ENCODE results near the gene PRAC1. TPM values are rescaled to one million over a fixed set of nuclear protein-coding genes. Genes with fewer than 3 reads are reported as not detected.
A peak's percentile ranks its signal among the peaks of the same experiment; 100 is the strongest.

Gene PRAC1
- total RNA-seq, 1 experiment from 2014 or later: not detected

DNA sequence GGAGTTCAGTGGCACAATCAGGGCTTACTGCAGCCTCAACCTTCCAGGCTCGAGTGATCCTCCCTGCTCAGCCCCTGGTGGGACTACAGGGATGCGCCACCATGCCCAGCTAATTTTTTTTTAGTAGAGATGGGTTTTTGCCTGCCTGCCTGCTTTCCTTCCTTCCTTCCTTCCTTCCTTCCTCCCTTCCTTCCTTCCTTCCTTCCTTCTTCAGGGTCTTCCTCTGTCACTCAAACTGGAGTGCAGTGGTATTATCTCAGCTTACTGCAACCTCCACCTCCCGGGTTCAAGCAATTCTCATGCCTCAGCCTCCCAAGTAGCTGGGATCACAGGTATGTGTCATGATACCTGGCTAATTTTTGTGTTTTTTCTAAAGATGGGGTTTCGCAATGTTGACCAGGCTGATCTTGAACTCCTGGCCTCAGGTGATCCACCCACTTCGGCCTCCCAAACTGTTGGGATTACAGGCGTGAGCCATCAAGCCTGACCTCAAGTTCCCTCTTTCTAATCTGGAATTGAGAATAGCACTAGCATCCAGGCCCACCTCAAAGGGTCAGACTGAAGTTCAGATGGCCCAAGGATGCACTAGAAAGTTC is 45.3 kb downstream of the PRAC1 start:
- Mint-ChIP-seq H3K27me3 (ENCODE audit: insufficient read depth, unreplicated experiment) (peaks cover 8% of the 10 kb centered on the region), H3K4me3 (ENCODE audit: unreplicated experiment) (no peak overlapping the region), H3K36me3 (ENCODE audit: insufficient read depth, unreplicated experiment) (no peaks in the 10 kb centered on the region), H3K9me3 (ENCODE audit: unreplicated experiment) (no peaks in the 10 kb centered on the region), H3K4me1 (ENCODE audit: low read depth, unreplicated experiment) (no peaks in the 10 kb centered on the region), H3K27ac (ENCODE audit: unreplicated experiment) (no peak overlapping the region)
- Histone ChIP-seq H3K4me3 (ENCODE audit: low read depth, low read length) (no peak overlapping the region), H3K9me3 (no peaks in the 10 kb centered on the region), H3K36me3 (ENCODE audit: control insufficient read depth, insufficient read depth, low read length) (no peaks in the 10 kb centered on the region), H3K4me1 (no peaks in the 10 kb centered on the region), H3K27me3 (replicated peaks; ENCODE audit: control insufficient read depth, insufficient read depth, low read length) (no peaks in the 10 kb centered on the region)
- TF ChIP-seq, protein P1, sequence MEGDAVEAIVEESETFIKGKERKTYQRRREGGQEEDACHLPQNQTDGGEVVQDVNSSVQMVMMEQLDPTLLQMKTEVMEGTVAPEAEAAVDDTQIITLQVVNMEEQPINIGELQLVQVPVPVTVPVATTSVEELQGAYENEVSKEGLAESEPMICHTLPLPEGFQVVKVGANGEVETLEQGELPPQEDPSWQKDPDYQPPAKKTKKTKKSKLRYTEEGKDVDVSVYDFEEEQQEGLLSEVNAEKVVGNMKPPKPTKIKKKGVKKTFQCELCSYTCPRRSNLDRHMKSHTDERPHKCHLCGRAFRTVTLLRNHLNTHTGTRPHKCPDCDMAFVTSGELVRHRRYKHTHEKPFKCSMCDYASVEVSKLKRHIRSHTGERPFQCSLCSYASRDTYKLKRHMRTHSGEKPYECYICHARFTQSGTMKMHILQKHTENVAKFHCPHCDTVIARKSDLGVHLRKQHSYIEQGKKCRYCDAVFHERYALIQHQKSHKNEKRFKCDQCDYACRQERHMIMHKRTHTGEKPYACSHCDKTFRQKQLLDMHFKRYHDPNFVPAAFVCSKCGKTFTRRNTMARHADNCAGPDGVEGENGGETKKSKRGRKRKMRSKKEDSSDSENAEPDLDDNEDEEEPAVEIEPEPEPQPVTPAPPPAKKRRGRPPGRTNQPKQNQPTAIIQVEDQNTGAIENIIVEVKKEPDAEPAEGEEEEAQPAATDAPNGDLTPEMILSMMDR (IDR thresholded peaks at IDR 0.05; ENCODE audit: insufficient read depth in 1 of 2, low read depth in 1 of 2, low read length in 1 of 2, severe bottlenecking in 1 of 2, unreplicated experiment in 1 of 2): no peak
- POLR2A ChIA-PET: no interaction called here
- intact Hi-C loops (cut with micrococcal nuclease; ENCODE audit: unreplicated experiment): loop anchor here (10.0 kb wide), 1 partner anchor 358 kb away; no protein-coding TSS in a partner anchor
- BruUV-seq (replicated peaks): no TSS peak
- CTCF ChIA-PET: interaction anchor here (0.6 to 4.5 kb wide), 5 partner anchors 16 to 201 kb away, joined by 3 to 73 read pairs (median 4); no protein-coding TSS in a partner anchor
- peak in 1 of 2 experiments; percentile 37 for DNase-seq

GRCh38 chr17:48672340-48672739 is 50.0 kb downstream of the PRAC1 start:
- no peaks in the 10 kb centered on the region for H3K4me1 ChIP-seq
- ChIA-PET POLR2A (interaction anchor here (0.6 kb wide), 1 partner anchor 212 kb away, joined by 4 read pairs; no protein-coding TSS in a partner anchor), CTCF (interaction anchor here (0.5 to 2.3 kb wide), 45 partner anchors 9 to 426 kb away, joined by 3 to 77 read pairs (median 5); partner anchors contain the start of genes ATP5MC1, HOXB13, HOXB9 and TTLL6)
- Mint-ChIP-seq H3K9me3 (ENCODE audit: unreplicated experiment) (no peaks in the 10 kb centered on the region), H3K4me3 (ENCODE audit: unreplicated experiment) (no peak overlapping the region), H3K4me1 (ENCODE audit: low read depth, unreplicated experiment) (peaks cover 5% of the 10 kb centered on the region), H3K27ac (ENCODE audit: unreplicated experiment) (no peak overlapping the region), H3K27me3 (ENCODE audit: insufficient read depth, unreplicated experiment) (peaks cover 5% of the 10 kb centered on the region), H3K36me3 (ENCODE audit: insufficient read depth, unreplicated experiment) (no peaks in the 10 kb centered on the region)
- no peak overlapping the region for H3K4me3 ChIP-seq (ENCODE audit: low read depth, low read length)
- TF ChIP-seq, protein P1 (IDR thresholded peaks at IDR 0.05; ENCODE audit: insufficient read depth in 1 of 2, low read depth in 1 of 2, low read length in 1 of 2, severe bottlenecking in 1 of 2, unreplicated experiment in 1 of 2): no peak
- BruUV-seq (replicated peaks): no TSS peak
- DNase-seq: no peak
- H3K9me3 ChIP-seq: no peaks in the 10 kb centered on the region
- H3K27me3 ChIP-seq (replicated peaks; ENCODE audit: control insufficient read depth, insufficient read depth, low read length): no peaks in the 10 kb centered on the region
- H3K36me3 ChIP-seq (ENCODE audit: control insufficient read depth, insufficient read depth, low read length): no peaks in the 10 kb centered on the region
- intact Hi-C loops (cut with micrococcal nuclease; ENCODE audit: unreplicated experiment): loop anchor here (10.0 kb wide), 1 partner anchor 362 kb away; no protein-coding TSS in a partner anchor

Small RNA genes within 50 kb of the gene (microRNA-seq; reads per million reads assigned to microRNA genes)
- gene MIR3185: not detected

Other genes with a start within 250 kb of the PRAC1 start
- gene HOXB1, start 191.5 kb downstream of the PRAC1 start, total RNA-seq (2022): not detected in 2 replicates
- 0.65 and 1.1 TPM in 2 replicates for gene HOXB2, start 177.4 kb downstream of the PRAC1 start, total RNA-seq (2022)
- 3.4 and 3.9 TPM in 2 replicates for gene HOXB4, start 144.2 kb downstream of the PRAC1 start, total RNA-seq (2022)
- gene HOXB3, start 132.3 kb downstream of the PRAC1 start, total RNA-seq (2022): 7.2 and 10.1 TPM in 2 replicates
- gene HOXB5, start 128.7 kb downstream of the PRAC1 start, total RNA-seq (2022): not detected in 2 replicates
- 1.8 and 1.9 TPM in 2 replicates for gene HOXB6, start 117.5 kb downstream of the PRAC1 start, total RNA-seq (2022)
- 23.7 and 28.2 TPM in 2 replicates for gene HOXB7, start 111.5 kb downstream of the PRAC1 start, total RNA-seq (2022)
- gene HOXB8, start 107.2 kb downstream of the PRAC1 start, total RNA-seq (2022): 0.39 and 1.2 TPM in 2 replicates
- 4.5 and 5.4 TPM in 2 replicates for gene HOXB9, start 96.2 kb downstream of the PRAC1 start, total RNA-seq (2022)
- not detected in 2 replicates for gene PRAC2, start 667 bp upstream of the PRAC1 start, total RNA-seq (2022)
- gene HOXB13, start 6.2 kb upstream of the PRAC1 start, total RNA-seq (2022): 4.3 and 5.5 TPM in 2 replicates
- gene TTLL6, start 94.7 kb upstream of the PRAC1 start, total RNA-seq (2022): 0.16 and 0.81 TPM in 2 replicates
- 233 and 251 TPM in 2 replicates for gene CALCOCO2, start 108.5 kb upstream of the PRAC1 start, total RNA-seq (2022)
- 161 and 172 TPM in 2 replicates for gene ATP5MC1, start 170.3 kb upstream of the PRAC1 start, total RNA-seq (2022)
- 182 and 187 TPM in 2 replicates for gene UBE2Z, start 185.9 kb upstream of the PRAC1 start, total RNA-seq (2022)
- 457 and 461 TPM in 2 replicates for gene SNF8, start 222.3 kb upstream of the PRAC1 start, total RNA-seq (2022)
- 0.59 and 0.63 TPM in 2 replicates for gene GIP, start 246.1 kb upstream of the PRAC1 start, total RNA-seq (2022)

All from Caco-2 (cell line).